ENCODE data around the gene TRAF7.

The TRAF7 gene

GRCh38 chr16:2178321-2179106, 22.9 kb downstream of the TRAF7 start:
- Mint-ChIP-seq H3K27ac (ENCODE audit: low read depth) (no peak overlapping the region), H3K36me3 (ENCODE audit: insufficient read depth) (peaks cover 6% of the 10 kb centered on the region), H3K4me1 (peaks cover 9% of the 10 kb centered on the region), H3K27me3 (no peaks in the 10 kb centered on the region), H3K4me3 (no peak overlapping the region), H3K9me3 (no peaks in the 10 kb centered on the region)
- ATAC-seq (replicated peaks; ENCODE audit: extremely low read depth, poor library complexity, severe bottlenecking) (no peak), DNase-seq (ENCODE audit: low spot score in 2 of 2) (no peak)

DNA sequence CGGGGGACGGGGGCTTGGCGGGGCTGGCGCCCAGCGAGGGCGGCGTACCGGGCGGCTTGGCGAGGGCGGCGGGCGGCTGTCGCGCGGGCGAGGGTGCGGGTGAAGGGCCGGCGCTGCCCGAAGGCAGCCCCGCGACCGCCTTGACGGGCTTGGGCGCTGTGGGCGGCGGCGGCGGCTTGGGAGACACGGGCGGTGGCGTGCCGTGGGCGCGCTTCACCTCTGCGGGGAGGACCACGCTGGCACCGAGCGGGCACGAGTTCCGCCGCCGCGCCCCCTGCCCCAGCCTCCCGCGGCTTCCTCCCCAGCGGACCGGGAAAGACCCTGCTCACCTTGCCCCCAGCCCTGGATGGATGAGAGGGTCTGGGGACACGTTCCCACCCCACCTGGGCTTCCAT, 23.5 kb downstream of the TRAF7 start:
- no peak overlapping the region for H3K4me3 Mint-ChIP-seq
- no peaks in the 10 kb centered on the region for H3K27me3 Mint-ChIP-seq
- no peak overlapping the region for H3K27ac Mint-ChIP-seq (ENCODE audit: low read depth)
- peaks cover 9% of the 10 kb centered on the region for H3K4me1 Mint-ChIP-seq
- no peaks in the 10 kb centered on the region for H3K9me3 Mint-ChIP-seq
- DNase-seq (ENCODE audit: low spot score in 2 of 2) (no peak), ATAC-seq (replicated peaks; ENCODE audit: extremely low read depth, poor library complexity, severe bottlenecking) (no peak)
- H3K36me3 Mint-ChIP-seq (ENCODE audit: insufficient read depth) = peaks cover 6% of the 10 kb centered on the region

DNA sequence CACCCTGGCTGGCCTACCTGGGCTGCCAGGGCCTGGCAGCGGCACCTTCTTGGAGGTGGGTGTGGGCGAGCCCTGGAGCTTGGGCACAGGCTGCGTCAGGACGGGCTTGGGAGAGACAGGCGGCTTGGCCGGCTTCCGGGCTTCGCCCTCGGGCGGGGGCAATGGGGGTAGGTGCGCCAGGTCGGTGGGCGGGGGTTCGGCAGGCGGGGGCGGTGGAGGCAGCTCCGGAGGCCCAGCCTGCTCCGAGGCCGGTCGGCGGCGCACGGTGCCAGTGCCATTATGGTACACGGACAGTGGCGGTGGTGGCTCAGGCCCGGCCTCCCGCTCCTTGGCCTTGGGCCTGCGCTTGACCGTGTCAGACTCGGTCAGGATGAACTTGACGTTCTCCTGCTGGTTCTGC, 24.0 kb downstream of the TRAF7 start:
- H3K9me3 Mint-ChIP-seq = no peaks in the 10 kb centered on the region
- H3K36me3 Mint-ChIP-seq (ENCODE audit: insufficient read depth) = peaks cover 4% of the 10 kb centered on the region
- DNase-seq (ENCODE audit: low spot score in 2 of 2) (no peak), ATAC-seq (replicated peaks; ENCODE audit: extremely low read depth, poor library complexity, severe bottlenecking) (no peak)
- no peak overlapping the region for H3K27ac Mint-ChIP-seq (ENCODE audit: low read depth)
- H3K4me1 Mint-ChIP-seq = peaks cover 9% of the 10 kb centered on the region
- no peak overlapping the region for H3K4me3 Mint-ChIP-seq
- H3K27me3 Mint-ChIP-seq = no peaks in the 10 kb centered on the region

DNA sequence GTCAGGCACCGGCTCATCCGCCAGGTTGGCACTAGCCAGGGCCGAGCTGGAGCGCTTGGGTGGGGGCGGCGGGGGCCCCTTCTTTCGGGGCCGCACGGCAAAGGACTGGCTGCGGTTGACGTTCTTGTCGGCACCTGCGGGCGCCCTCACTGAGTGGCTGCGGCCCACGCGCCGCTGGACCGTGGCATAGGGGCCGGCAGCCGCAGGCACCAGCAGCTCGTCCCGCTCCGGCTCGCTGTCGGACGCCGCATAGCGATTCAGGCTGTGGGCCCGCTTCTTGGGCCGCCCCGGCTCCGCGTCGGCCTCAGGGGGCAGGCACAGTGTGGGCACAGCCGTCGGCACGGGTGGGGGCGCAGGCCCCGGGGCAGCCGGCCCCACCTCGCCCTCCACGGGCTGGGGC, 24.9 kb downstream of the TRAF7 start:
- DNase-seq (ENCODE audit: low spot score in 2 of 2) (no peak), ATAC-seq (replicated peaks; ENCODE audit: extremely low read depth, poor library complexity, severe bottlenecking) (no peak)
- peaks cover 4% of the 10 kb centered on the region for H3K36me3 Mint-ChIP-seq (ENCODE audit: insufficient read depth)
- peaks cover 9% of the 10 kb centered on the region for H3K4me1 Mint-ChIP-seq
- no peaks in the 10 kb centered on the region for H3K27me3 Mint-ChIP-seq
- no peak overlapping the region for H3K27ac Mint-ChIP-seq (ENCODE audit: low read depth)
- H3K4me3 Mint-ChIP-seq = no peak overlapping the region
- no peaks in the 10 kb centered on the region for H3K9me3 Mint-ChIP-seq

DNA sequence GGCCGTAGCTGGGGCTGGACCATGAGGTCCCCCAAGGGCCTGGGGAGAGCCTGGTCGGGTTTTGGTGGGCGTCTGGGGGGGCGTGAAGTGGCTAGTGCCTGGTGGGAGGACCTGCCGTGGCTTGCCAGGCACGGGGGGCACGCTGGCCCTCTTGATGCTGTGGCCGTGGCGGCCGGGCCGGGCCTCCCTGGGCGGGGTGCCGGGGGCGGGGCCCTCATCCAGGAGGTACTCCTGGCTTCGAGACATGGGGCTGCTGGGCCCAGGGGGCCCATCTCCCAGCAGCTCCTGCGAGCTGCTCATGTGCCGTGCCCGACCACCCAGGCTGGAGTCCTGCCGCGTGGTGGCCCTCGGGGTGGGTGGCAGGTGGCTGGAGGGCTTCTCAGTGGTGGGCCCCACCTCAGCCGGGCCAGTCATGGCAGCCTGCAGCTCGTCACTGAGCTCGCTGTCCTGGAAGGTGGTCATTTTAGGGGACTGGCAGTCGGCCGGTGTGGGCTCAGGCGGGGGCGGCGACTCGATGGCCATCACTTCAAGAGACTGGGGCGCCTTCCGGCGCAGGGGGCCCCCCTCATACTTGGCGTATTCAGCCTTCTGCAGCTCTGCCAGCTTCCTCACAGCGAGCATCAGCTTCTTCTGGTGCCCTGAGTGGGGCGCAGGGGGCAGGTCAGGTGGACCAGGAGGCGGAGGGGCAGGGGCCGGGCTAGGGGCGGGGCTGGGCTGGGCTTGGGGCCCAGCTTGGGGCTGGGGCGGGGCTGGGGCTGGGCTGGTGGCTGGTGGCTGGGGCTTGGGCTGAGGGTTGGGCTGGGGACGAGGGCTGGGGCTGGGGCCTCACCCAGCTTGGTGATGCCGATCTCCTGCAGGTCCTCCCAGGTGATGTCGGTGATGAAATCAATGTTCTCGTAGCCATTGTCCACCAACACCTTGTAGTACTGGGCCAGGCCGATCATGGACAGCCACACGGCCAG, 25.7 kb downstream of the TRAF7 start:
- Mint-ChIP-seq H3K27me3 (no peaks in the 10 kb centered on the region), H3K9me3 (no peaks in the 10 kb centered on the region), H3K4me3 (no peak overlapping the region), H3K27ac (ENCODE audit: low read depth) (no peak overlapping the region), H3K4me1 (peaks cover 9% of the 10 kb centered on the region), H3K36me3 (ENCODE audit: insufficient read depth) (peaks cover 5% of the 10 kb centered on the region)
- DNase-seq (ENCODE audit: low spot score in 2 of 2) (no peak), ATAC-seq (replicated peaks; ENCODE audit: extremely low read depth, poor library complexity, severe bottlenecking) (no peak)

- Mint-ChIP-seq H3K9me3 (no peaks in the 10 kb centered on the region), H3K27me3 (no peaks in the 10 kb centered on the region), H3K27ac (ENCODE audit: low read depth) (no peak overlapping the region), H3K4me1 (peaks cover 9% of the 10 kb centered on the region), H3K4me3 (no peak overlapping the region), H3K36me3 (ENCODE audit: insufficient read depth) (peaks cover 6% of the 10 kb centered on the region)
- DNase-seq (ENCODE audit: low spot score in 2 of 2) = no peak
- ATAC-seq (replicated peaks; ENCODE audit: extremely low read depth, poor library complexity, severe bottlenecking) = no peak
These were observed 26.4 kb downstream of the TRAF7 start for GRCh38 chr16:2181952-2182351.

- ATAC-seq (replicated peaks; ENCODE audit: extremely low read depth, poor library complexity, severe bottlenecking) (no peak), DNase-seq (ENCODE audit: low spot score in 2 of 2) (no peak)
- H3K36me3 Mint-ChIP-seq (ENCODE audit: insufficient read depth) = peaks cover 5% of the 10 kb centered on the region
- H3K9me3 Mint-ChIP-seq = no peaks in the 10 kb centered on the region
- no peaks in the 10 kb centered on the region for H3K27me3 Mint-ChIP-seq
- no peak overlapping the region for H3K27ac Mint-ChIP-seq (ENCODE audit: low read depth)
- peaks cover 9% of the 10 kb centered on the region for H3K4me1 Mint-ChIP-seq
- H3K4me3 Mint-ChIP-seq = no peak overlapping the region
These were observed 28.1 kb downstream of the TRAF7 start for GRCh38 chr16:2183671-2184070.

DNA sequence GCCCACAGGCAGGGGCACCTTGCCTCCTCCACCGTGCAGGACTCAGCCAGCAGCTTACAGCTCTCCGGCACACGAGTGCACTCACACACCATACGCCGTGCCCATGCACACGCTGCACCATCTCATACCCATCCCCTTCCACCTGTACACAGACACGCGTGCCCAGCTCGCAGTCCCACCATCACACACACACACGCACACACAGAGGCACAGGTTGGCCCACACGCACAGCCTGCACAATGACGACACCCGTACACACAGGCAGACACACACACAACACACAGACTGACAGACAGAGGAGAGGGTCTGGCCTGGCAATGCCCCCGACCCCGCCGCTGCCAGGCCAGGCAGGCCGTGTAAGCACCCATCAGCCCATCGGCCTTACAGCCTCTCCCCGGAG, 28.8 kb downstream of the TRAF7 start:
- Mint-ChIP-seq H3K4me3 (no peak overlapping the region), H3K9me3 (no peaks in the 10 kb centered on the region), H3K4me1 (peaks cover 9% of the 10 kb centered on the region), H3K27ac (ENCODE audit: low read depth) (no peak overlapping the region), H3K36me3 (ENCODE audit: insufficient read depth) (peaks cover 2% of the 10 kb centered on the region), H3K27me3 (no peaks in the 10 kb centered on the region)
- DNase-seq (ENCODE audit: low spot score in 2 of 2) = no peak
- no peak for ATAC-seq (replicated peaks; ENCODE audit: extremely low read depth, poor library complexity, severe bottlenecking)

DNA sequence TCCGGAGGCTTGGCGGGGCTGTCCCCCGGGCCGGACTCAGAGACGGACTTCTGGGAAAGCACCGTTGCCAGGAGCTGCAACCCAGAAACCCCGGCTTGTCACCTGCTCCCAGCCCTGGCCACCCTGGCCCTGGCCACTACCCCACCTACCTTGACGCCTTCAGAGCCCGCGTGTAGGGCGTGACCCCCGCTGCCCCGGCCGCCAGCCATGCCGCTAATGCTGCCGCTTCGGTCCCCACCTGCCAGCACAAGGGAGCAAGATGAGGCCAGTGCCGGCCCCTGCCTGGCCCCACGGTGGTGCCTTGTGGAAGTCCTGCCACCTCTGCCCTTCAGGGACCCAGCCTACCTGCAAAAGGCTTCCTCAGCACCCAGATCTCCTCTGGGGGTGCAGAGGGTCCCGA, 29.4 kb downstream of the TRAF7 start:
- no peak overlapping the region for H3K27ac Mint-ChIP-seq (ENCODE audit: low read depth)
- H3K4me1 Mint-ChIP-seq = peaks cover 9% of the 10 kb centered on the region
- DNase-seq (ENCODE audit: low spot score in 2 of 2) (no peak), ATAC-seq (replicated peaks; ENCODE audit: extremely low read depth, poor library complexity, severe bottlenecking) (no peak)
- H3K9me3 Mint-ChIP-seq = no peaks in the 10 kb centered on the region
- peaks cover 2% of the 10 kb centered on the region for H3K36me3 Mint-ChIP-seq (ENCODE audit: insufficient read depth)
- no peaks in the 10 kb centered on the region for H3K27me3 Mint-ChIP-seq
- H3K4me3 Mint-ChIP-seq = no peak overlapping the region

- H3K36me3 Mint-ChIP-seq (ENCODE audit: insufficient read depth) = peaks cover 2% of the 10 kb centered on the region
- peaks cover 9% of the 10 kb centered on the region for H3K4me1 Mint-ChIP-seq
- DNase-seq (ENCODE audit: low spot score in 2 of 2) (no peak), ATAC-seq (replicated peaks; ENCODE audit: extremely low read depth, poor library complexity, severe bottlenecking) (no peak)
- H3K9me3 Mint-ChIP-seq = no peaks in the 10 kb centered on the region
- no peaks in the 10 kb centered on the region for H3K27me3 Mint-ChIP-seq
- no peak overlapping the region for H3K27ac Mint-ChIP-seq (ENCODE audit: low read depth)
- no peak overlapping the region for H3K4me3 Mint-ChIP-seq
These were observed 30.5 kb downstream of the TRAF7 start for GRCh38 chr16:2186064-2186463.

DNA sequence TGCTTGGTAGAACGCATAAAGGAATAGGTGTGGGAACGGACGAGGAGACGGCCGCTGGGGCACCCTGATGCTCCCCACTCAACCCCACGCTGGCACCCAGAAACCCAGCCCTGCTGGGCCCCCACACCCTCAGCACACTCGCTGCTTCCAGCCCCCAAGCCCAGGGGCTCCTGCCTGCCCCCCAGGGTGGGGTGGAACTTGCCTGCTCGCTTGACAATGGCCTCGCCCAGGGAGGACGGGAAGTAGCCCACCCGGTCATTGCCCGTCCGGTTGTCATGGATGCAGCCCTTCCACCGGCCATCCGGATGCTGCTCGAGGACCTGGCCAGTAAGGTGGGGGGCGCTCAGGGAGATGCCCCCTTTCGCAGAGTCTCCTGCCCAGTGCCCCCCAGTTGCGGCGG, 30.9 kb downstream of the TRAF7 start:
- no peaks in the 10 kb centered on the region for H3K27me3 Mint-ChIP-seq
- ATAC-seq (replicated peaks; ENCODE audit: extremely low read depth, poor library complexity, severe bottlenecking) = no peak
- no peak overlapping the region for H3K4me3 Mint-ChIP-seq
- H3K4me1 Mint-ChIP-seq = peaks cover 9% of the 10 kb centered on the region
- peaks cover 2% of the 10 kb centered on the region for H3K36me3 Mint-ChIP-seq (ENCODE audit: insufficient read depth)
- DNase-seq (ENCODE audit: low spot score in 2 of 2) = no peak
- H3K9me3 Mint-ChIP-seq = no peaks in the 10 kb centered on the region
- H3K27ac Mint-ChIP-seq (ENCODE audit: low read depth) = no peak overlapping the region

- H3K36me3 Mint-ChIP-seq (ENCODE audit: insufficient read depth) = peaks cover 2% of the 10 kb centered on the region
- H3K4me3 Mint-ChIP-seq = no peak overlapping the region
- H3K27me3 Mint-ChIP-seq = no peaks in the 10 kb centered on the region
- H3K27ac Mint-ChIP-seq (ENCODE audit: low read depth) = no peak overlapping the region
- peaks cover 3% of the 10 kb centered on the region for H3K4me1 Mint-ChIP-seq
- no peak for DNase-seq (ENCODE audit: low spot score in 2 of 2)
- H3K9me3 Mint-ChIP-seq = no peaks in the 10 kb centered on the region
- ATAC-seq (replicated peaks; ENCODE audit: extremely low read depth, poor library complexity, severe bottlenecking) = no peak
These were observed 31.6 kb downstream of the TRAF7 start for GRCh38 chr16:2187212-2187611.

DNA sequence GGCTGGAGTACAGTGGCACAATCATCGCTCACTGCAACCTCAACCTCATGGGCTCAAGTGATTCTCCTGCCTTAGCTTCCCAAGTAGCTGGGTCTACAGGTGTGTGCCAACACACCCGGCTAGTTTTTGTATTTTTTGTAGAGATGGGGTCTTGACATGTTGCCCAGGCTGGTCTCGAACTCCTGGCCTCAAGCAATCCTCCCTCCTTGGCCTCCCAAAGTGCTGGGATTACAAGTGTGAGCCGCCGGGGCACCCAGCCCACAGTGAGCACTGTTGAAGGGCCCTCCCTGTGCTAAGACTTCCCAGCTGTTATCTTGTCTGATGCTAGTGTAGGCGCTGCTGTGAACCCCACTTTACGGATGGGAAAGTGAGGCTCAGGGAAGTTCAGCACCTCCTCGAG, 32.8 kb downstream of the TRAF7 start:
- H3K36me3 Mint-ChIP-seq (ENCODE audit: insufficient read depth) = peaks cover 2% of the 10 kb centered on the region
- no peaks in the 10 kb centered on the region for H3K4me1 Mint-ChIP-seq
- H3K4me3 Mint-ChIP-seq = no peak overlapping the region
- no peaks in the 10 kb centered on the region for H3K9me3 Mint-ChIP-seq
- no peak for ATAC-seq (replicated peaks; ENCODE audit: extremely low read depth, poor library complexity, severe bottlenecking)
- no peaks in the 10 kb centered on the region for H3K27me3 Mint-ChIP-seq
- H3K27ac Mint-ChIP-seq (ENCODE audit: low read depth) = no peak overlapping the region
- DNase-seq (ENCODE audit: low spot score in 2 of 2) = no peak
